ENCODE data around the gene ZFYVE27. TPM values are rescaled to one million over a fixed set of nuclear protein-coding genes. Genes with fewer than 3 reads are reported as not detected.

ZFYVE27 gene
- total RNA-seq, 1 experiment from 2014 or later: 26.0 TPM

- ChIA-PET POLR2A (interaction anchor here (0.6 kb wide), 1 partner anchor 36 kb away, joined by 3 read pairs; no protein-coding TSS in a partner anchor), CTCF (interaction anchor here (0.5 to 2.3 kb wide), 10 partner anchors 9 to 246 kb away, joined by 3 to 24 read pairs (median 4); partner anchors contain the start of genes AVPI1, GOLGA7B and SFRP5)
- no peak overlapping the region for H3K27ac Mint-ChIP-seq
- no peak overlapping the region for H3K4me3 Mint-ChIP-seq
- ATAC-seq (peak; percentile 40), DNase-seq (ENCODE audit: low spot score) (no peak)
- no peaks in the 10 kb centered on the region for H3K9me3 Mint-ChIP-seq
- H3K4me1 Mint-ChIP-seq: peaks cover 22% of the 10 kb centered on the region
- TF ChIP-seq ATF1 (CRISPR knock-in tag; IDR thresholded peaks at IDR 0.05) (no peak), ZNF423 (CRISPR knock-in tag; IDR thresholded peaks at IDR 0.05) (peak; percentile 69; the same call in 1 of the 2 replicates)
- no peaks in the 10 kb centered on the region for H3K36me3 Mint-ChIP-seq
- H3K27me3 Mint-ChIP-seq (ENCODE audit: low read depth): no peaks in the 10 kb centered on the region
Measured at GRCh38 chr10:97781618-97782331, 44.8 kb downstream of the ZFYVE27 start.

- Mint-ChIP-seq H3K4me1 (peaks cover 22% of the 10 kb centered on the region), H3K9me3 (no peaks in the 10 kb centered on the region), H3K27ac (no peak overlapping the region), H3K27me3 (ENCODE audit: low read depth) (no peaks in the 10 kb centered on the region), H3K36me3 (no peaks in the 10 kb centered on the region), H3K4me3 (no peak overlapping the region)
- CTCF ChIA-PET: interaction anchor here (1.0 kb wide), 1 partner anchor 9 kb away, joined by 6 read pairs; no protein-coding TSS in a partner anchor
- POLR2A ChIA-PET: no interaction called here
- ATAC-seq: peak; percentile 43; the same call in 1 of the 2 replicates
- DNase-seq (ENCODE audit: low spot score): no peak
- TF ChIP-seq OVOL2 (CRISPR knock-in tag; IDR thresholded peaks at IDR 0.05; ENCODE audit: borderline replicate concordance) (no peak), ZSCAN18 (CRISPR knock-in tag; IDR thresholded peaks at IDR 0.05) (no peak), SP1 (CRISPR knock-in tag; conservative IDR thresholded peaks at IDR 0.05) (no peak), ZNF512 (CRISPR knock-in tag; IDR thresholded peaks at IDR 0.05; ENCODE audit: borderline replicate concordance) (no peak), ATF6 (CRISPR knock-in tag; IDR thresholded peaks at IDR 0.05) (no peak), ARID4B (CRISPR knock-in tag; IDR thresholded peaks at IDR 0.05; ENCODE audit: borderline replicate concordance) (no peak), ZBTB21 (CRISPR knock-in tag; IDR thresholded peaks at IDR 0.05; ENCODE audit: borderline replicate concordance) (no peak), AR (CRISPR knock-in tag; IDR thresholded peaks at IDR 0.05) (no peak), GRHL2 (CRISPR knock-in tag; IDR thresholded peaks at IDR 0.05; ENCODE audit: insufficient replicate concordance, severe bottlenecking) (no peak), NFE2L1 (CRISPR knock-in tag; IDR thresholded peaks at IDR 0.05) (no peak), MLX (CRISPR knock-in tag; IDR thresholded peaks at IDR 0.05) (no peak), RORB (CRISPR knock-in tag; IDR thresholded peaks at IDR 0.05) (no peak), SMAD4 (CRISPR knock-in tag; IDR thresholded peaks at IDR 0.05) (no peak), NFATC4 (CRISPR knock-in tag; IDR thresholded peaks at IDR 0.05) (no peak), GABPB1 (CRISPR knock-in tag; IDR thresholded peaks at IDR 0.05) (no peak), NR2C2 (CRISPR knock-in tag; IDR thresholded peaks at IDR 0.05) (no peak), JAZF1 (CRISPR knock-in tag; IDR thresholded peaks at IDR 0.05) (no peak)
Measured at GRCh38 chr10:97782455-97783228, 45.7 kb downstream of the ZFYVE27 start.

Measured in WTC11 (cell line).